ENCODE results near the gene CENPO. TPM values are rescaled to one million over a fixed set of nuclear protein-coding genes. Genes with fewer than 3 reads are reported as not detected.

Gene CENPO
- total and polyA plus RNA-seq, 8 donors, result 9.9 to 33.2 (median 20.0) TPM

GRCh38 chr2:24836706-24837105 is 43.5 kb downstream of the CENPO start:
- no peak for DNase-seq
- no peak overlapping the region for H3K4me3 ChIP-seq
- ATAC-seq, result no peak
- no peak overlapping the region for H3K27ac ChIP-seq
- intact Hi-C loops (cut with DNase I), result no loop called here
- H3K27me3 ChIP-seq, result no peaks in the 10 kb centered on the region
- no peaks in the 10 kb centered on the region for H3K9me3 ChIP-seq
- no peaks in the 10 kb centered on the region for H3K4me1 ChIP-seq
- TF ChIP-seq CTCF (IDR thresholded peaks at IDR 0.05), result no peak
- H3K36me3 ChIP-seq, result peaks cover 0 to 13% of the 10 kb centered on the region in 2 donors

- H3K4me1 ChIP-seq, result no peaks in the 10 kb centered on the region
- no peak for TF ChIP-seq CTCF (IDR thresholded peaks at IDR 0.05)
- no peak overlapping the region for H3K4me3 ChIP-seq
- H3K27me3 ChIP-seq, result no peaks in the 10 kb centered on the region
- DNase-seq (no peak), ATAC-seq (no peak)
- peaks cover 0 to 13% of the 10 kb centered on the region in 2 donors for H3K36me3 ChIP-seq
- no peak overlapping the region for H3K27ac ChIP-seq
- intact Hi-C loops (cut with DNase I), result no loop called here
- H3K9me3 ChIP-seq, result no peaks in the 10 kb centered on the region
These were observed 44.8 kb downstream of the CENPO start for GRCh38 chr2:24837996-24838513.

GRCh38 chr2:24838541-24838940 is 45.3 kb downstream of the CENPO start:
- Histone ChIP-seq H3K4me3 (no peak overlapping the region), H3K36me3 (peaks cover 0 to 13% of the 10 kb centered on the region in 2 donors), H3K27me3 (no peaks in the 10 kb centered on the region), H3K9me3 (no peaks in the 10 kb centered on the region), H3K27ac (no peak overlapping the region), H3K4me1 (no peaks in the 10 kb centered on the region)
- DNase-seq (no peak), ATAC-seq (no peak)
- TF ChIP-seq CTCF (IDR thresholded peaks at IDR 0.05), result no peak
- intact Hi-C loops (cut with DNase I), result no loop called here

GRCh38 chr2:24839729-24840128 is 46.5 kb downstream of the CENPO start:
- Histone ChIP-seq H3K27ac (no peak overlapping the region), H3K27me3 (no peaks in the 10 kb centered on the region), H3K9me3 (no peaks in the 10 kb centered on the region), H3K4me1 (no peaks in the 10 kb centered on the region), H3K4me3 (no peak overlapping the region), H3K36me3 (peaks cover 0 to 13% of the 10 kb centered on the region in 2 donors)
- no peak for DNase-seq
- no peak for ATAC-seq
- intact Hi-C loops (cut with DNase I), result no loop called here
- no peak for TF ChIP-seq CTCF (IDR thresholded peaks at IDR 0.05)

GRCh38 chr2:24840164-24840869 is 47.1 kb downstream of the CENPO start:
- ATAC-seq (no peak), DNase-seq (no peak)
- Histone ChIP-seq H3K27ac (no peak overlapping the region), H3K4me1 (no peaks in the 10 kb centered on the region), H3K9me3 (no peaks in the 10 kb centered on the region), H3K36me3 (peaks cover 0 to 13% of the 10 kb centered on the region in 2 donors), H3K27me3 (no peaks in the 10 kb centered on the region), H3K4me3 (no peak overlapping the region)
- intact Hi-C loops (cut with DNase I), result no loop called here
- no peak for TF ChIP-seq CTCF (IDR thresholded peaks at IDR 0.05)
